ENCODE measurements around the gene KPRP.

KPRP gene

DNA sequence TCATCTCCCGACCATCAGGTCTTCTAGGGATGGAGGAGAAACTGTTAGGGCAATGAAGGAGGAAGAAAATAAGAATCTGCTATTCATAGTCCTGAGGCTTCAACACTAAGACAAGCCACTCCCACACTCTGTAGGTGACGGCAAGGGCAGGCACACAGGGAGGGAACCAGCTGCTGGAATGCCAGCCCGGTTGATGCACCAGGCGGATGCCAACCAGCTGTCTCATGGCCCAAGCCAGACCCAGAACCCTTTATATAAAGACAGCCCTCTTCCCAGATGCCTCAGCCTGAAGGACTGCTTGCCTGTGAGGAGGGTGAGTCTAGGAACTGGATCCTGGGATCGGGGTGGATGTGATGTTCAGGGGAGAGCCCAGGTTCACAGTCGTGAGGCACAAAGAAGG lies at the start of gene KPRP:
TSS of gene KPRP (plus strand) at position 279 of the 400 bp plus-strand sequence. CDS start 1,564 bp downstream, outside the sequence.
- no peak for DNase-seq

DNA sequence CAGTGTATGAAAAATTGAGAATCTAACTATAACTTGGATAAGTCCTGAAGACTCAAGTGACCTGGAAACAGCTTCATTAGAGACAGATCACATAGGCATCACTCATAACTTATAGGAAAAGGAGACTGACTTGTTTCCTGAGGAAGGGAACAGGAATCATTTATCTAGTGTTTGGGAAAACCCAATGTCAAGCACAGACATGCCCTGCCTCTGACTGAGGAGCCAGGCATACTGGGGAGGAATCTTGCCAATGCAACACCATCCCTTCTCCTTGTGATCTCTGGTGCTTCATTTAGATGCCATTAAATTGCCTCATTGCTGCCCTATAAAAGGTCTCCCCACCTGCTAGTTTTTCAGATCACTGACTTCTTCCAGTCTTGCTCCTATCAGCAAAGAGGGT lies 39.6 kb upstream of the KPRP start:
- DNase-seq, result no peak

- no peak for DNase-seq
Measured at GRCh38 chr1:152725261-152725660, 32.6 kb upstream of the KPRP start.

GRCh38 chr1:152728986-152729385 lies 28.8 kb upstream of the KPRP start:
- DNase-seq, result no peak

GRCh38 chr1:152735648-152736047 lies 22.2 kb upstream of the KPRP start:
- DNase-seq, result no peak

DNA sequence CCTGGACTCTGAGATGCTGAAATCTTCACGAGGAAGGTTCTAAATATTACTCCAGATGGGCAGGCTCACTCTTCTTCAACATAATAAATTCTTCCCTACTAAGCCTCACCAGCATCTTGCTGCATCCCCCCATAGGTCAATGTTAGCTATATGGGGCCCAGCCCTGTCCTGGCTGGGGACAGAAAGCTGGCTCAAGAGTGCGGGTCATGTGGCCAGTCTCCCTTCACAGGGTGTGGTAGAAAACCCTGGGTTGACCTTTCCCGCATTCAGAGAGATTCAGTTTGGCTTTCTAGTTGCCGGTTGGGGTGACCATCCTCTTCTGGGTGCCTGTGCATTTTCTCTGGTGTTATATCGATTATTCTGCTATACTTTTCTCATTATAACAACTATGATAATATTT lies 19.8 kb upstream of the KPRP start:
- no peak for DNase-seq

DNA sequence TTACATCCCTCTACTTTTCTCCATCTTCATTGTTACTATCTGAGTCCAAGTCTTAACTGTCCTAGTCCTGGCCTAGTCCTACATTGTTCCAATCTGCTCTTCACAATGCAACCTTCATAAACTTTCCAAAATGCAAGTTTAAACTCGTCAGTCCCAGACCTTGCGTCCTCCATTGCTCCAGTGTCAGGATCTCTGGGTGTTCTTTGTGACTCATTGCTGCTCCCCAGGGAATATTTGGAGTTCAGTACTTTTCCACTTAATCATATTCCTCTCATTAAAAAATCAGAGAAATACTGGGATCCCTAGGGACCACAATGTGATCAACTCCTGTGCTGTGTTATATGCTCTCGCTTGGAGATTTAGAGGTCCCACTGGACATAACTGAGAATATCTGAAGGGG lies 18.0 kb upstream of the KPRP start:
- no peak for DNase-seq

DNA sequence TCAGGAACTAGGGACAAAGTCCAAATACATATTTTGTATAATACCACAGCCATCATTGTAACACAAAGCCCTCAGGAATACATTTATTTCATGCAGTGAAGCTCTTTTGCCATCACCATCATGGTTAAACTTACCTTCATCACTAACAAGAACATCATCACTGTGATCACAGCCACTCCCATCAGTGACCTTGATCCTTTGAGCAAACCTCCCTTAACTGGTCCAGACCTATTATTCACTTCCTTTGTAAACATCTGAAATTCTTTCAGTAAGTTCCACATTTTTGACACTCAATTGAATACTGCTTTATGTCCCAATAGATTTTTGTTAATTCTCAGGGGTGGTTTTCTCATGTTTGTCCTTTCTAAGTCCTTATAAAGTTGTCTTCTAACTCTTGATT lies 16.2 kb upstream of the KPRP start:
- DNase-seq, result no peak

- no peak for DNase-seq
Measured at GRCh38 chr1:152743371-152744145, 14.3 kb upstream of the KPRP start.

DNA sequence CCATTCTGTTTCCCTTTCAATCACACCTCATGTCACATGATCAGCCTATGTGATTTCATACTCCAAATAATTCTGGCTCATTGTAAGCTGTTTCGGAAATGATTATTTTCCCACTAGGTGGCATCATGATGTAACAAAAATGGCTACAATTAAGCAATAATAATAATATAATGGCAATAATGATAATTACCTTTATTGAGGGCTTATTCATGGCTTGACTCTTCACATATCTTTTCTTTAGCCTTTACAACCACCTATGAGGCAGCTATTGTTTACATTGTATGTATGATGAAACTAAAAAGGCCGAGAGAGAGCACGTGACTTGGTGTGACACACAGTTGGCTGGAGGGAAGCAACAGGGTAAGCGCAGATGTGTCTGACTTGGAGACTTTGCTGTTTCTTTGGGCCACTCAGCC lies 12.5 kb upstream of the KPRP start:
- DNase-seq, result no peak

- DNase-seq, result no peak
Measured at GRCh38 chr1:152745765-152746444, 11.9 kb upstream of the KPRP start.

DNA sequence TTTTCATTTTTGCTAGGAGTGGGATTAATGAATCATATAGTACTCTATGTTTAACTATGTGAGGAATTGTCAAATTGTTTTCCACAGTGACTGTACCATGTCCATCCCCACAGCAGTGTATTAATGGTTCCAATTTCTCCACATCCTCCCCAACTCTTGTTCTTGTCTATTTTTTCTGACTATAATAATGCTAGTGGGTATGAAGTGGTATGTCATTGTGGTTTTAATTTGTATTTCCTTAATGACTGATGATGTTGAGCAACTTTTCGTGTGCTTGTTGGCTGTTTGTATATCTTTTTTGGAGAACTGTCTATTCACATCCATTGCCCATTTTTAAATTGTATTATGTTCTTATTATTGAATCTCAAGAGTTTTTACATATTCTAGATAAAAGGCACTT lies 10.0 kb upstream of the KPRP start:
- no peak for DNase-seq

GRCh38 chr1:152752225-152752624 lies 5.6 kb upstream of the KPRP start:
- DNase-seq, result no peak

DNA sequence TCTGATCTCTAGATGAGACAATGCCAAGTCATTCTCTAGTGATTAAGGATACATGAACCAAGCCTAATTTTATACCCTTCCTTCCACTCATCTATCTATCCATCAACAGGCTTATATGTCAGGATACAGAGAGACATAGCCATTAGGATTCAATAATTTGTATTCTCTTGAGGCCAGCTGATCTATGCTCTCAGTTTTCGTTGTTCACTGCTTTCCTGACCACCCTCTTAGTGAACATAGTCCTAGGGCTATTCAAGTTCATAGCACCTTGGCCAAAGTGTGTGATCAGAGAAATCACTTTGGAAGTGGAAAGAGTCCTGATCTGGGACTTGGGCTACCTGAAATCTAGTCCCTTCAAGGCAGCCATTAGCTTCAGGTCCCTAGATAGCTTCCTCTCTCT lies 4.2 kb upstream of the KPRP start:
- no peak for DNase-seq

- no peak for DNase-seq
Measured at GRCh38 chr1:152756872-152757271, 953 bp upstream of the KPRP start.

GRCh38 chr1:152758636-152759035 lies 811 bp downstream of the KPRP start:
- no peak for DNase-seq

DNA sequence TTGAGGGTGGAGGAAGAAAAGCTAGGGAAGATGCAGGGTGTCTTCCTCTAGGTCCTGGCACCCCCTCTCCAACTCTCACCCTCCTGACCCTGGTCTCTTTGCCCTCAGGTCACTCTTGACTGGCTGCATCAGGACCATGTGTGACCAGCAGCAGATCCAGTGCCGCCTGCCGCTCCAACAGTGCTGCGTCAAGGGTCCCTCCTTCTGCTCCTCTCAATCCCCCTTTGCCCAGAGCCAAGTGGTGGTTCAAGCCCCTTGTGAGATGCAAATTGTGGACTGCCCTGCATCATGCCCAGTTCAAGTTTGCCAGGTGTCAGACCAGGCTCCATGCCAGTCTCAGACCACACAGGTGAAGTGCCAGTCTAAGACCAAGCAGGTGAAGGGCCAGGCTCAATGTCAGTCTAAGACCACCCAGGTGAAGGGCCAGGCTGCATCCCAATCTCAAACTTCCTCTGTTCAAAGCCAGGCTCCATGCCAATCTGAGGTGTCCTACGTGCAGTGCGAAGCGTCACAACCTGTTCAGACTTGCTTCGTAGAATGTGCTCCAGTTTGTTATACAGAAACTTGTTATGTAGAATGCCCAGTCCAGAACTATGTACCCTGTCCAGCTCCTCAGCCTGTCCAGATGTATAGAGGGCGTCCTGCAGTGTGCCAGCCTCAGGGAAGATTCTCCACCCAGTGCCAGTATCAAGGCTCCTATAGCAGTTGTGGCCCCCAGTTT lies 1.8 kb downstream of the KPRP start:
- no peak for DNase-seq

DNA sequence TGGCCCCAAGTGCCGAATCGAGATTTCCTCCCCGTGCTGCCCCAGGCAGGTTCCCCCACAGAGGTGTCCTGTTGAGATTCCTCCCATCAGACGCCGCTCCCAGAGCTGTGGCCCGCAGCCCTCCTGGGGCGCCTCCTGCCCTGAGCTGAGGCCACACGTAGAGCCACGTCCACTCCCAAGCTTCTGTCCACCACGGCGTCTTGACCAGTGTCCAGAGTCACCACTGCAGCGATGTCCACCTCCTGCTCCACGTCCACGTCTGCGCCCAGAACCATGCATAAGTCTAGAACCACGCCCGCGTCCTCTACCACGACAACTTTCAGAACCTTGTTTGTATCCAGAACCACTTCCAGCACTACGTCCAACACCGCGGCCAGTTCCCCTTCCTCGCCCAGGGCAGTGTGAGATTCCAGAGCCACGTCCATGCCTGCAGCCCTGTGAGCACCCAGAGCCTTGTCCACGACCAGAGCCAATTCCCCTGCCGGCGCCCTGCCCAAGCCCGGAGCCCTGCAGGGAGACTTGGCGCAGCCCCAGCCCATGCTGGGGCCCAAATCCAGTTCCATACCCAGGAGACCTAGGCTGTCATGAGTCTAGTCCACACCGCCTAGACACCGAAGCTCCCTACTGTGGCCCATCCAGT lies 2.8 kb downstream of the KPRP start:
- no peak for DNase-seq

GRCh38 chr1:152761609-152762213 lies 3.9 kb downstream of the KPRP start:
- DNase-seq, result no peak

GRCh38 chr1:152768847-152769533 lies 11.2 kb downstream of the KPRP start:
- no peak for DNase-seq

GRCh38 chr1:152770411-152770810 lies 12.6 kb downstream of the KPRP start:
- no peak for DNase-seq

GRCh38 chr1:152774875-152775274 lies 17.1 kb downstream of the KPRP start, which contains the start of gene LCE1F:
TSS of gene LCE1F (plus strand) at chr1:152775140. CDS start at chr1:152776372, 1,232 bp downstream.
- DNase-seq, result no peak
